Sciatic nerve (tissue), 2 donors: ENCODE results near the gene PHKG2. TPM values are rescaled to one million over a fixed set of nuclear protein-coding genes. Genes with fewer than 3 reads are reported as not detected.

Experiments used
- ATAC-seq: fragments of 200-7000 bp; cut with Tn5 transposase; one replicate; pipeline ENCODE4 v1.9.1; 2020; ENCODE audit warnings: mild to moderate bottlenecking, moderate library complexity
- DNase-seq: peaks from one replicate; pipeline ENCODE4 v3.0.0-alpha.2; 2020; ENCODE audit warnings: low spot score
- intact Hi-C: fragments of 100-400 bp; cut with DNase I; formaldehyde crosslinking; loops from one replicate; pipeline ENCODE4 v1.14.2; 2022
- total RNA-seq: library from RNA; stranded (reverse); fragmentation: NEBNext Ultra II Directional; extraction: Animal tissue kit (Norgen Biotek cat#: 25700); gene quantifications from one replicate; pipeline ENCODE4 v1.2.1, GENCODE V29; 2021
- donor health status: DM: no; HTN: no; CAD: no.
- donor health status: DM: no; HTN: no; CAD: no.

The PHKG2 gene
- total RNA-seq, 1 donor from 2014 or later = 21.3 TPM

DNA sequence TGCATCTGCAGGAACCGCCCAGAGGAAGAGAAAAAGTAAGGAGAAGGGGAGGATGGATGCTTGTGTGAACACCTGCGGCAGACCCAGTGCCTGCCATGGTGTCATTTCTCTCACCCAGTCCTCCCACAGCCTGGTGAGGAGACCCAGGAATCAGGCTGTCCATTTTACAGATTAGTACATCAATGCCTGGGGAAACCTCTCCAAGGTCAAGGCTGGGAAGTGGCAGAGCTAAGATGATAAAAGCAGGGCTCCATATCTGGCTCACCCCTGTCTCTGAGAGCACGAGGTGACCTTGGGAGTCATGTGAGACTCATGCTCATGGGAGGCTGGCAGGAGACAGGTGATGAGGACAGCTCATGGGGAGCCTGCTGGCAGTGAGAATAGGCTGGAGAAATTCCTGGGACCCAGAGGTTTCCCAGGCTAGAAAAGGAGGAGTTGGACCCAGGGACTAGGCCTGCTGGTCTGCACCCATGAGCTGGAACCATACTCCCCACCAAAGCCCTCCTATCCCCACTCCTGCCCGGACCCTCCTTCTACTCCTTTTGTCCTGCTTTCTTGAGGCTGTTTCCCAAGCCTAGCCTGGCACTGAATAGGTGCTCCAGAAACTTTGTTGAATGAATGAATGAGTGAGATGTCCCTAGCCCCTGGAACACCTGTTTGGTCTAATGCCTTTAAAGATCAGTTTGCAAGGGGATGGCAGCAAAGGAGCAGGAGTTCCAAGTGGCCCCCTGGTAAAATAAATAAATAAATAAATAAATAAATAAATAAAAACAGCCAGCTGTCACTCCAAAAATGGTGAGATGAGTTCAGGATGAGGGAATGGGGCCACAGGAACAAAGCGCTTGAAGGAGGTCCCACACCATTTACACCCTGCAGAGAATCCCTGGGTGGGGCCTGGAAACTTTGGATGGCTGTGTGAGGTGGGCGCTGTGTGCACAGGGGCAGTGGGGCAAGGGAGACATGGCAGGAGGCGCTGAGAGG is 37.2 kb downstream of the PHKG2 start:
- ATAC-seq = no peak
- no peak for DNase-seq
- intact Hi-C loops = no loop called here

DNA sequence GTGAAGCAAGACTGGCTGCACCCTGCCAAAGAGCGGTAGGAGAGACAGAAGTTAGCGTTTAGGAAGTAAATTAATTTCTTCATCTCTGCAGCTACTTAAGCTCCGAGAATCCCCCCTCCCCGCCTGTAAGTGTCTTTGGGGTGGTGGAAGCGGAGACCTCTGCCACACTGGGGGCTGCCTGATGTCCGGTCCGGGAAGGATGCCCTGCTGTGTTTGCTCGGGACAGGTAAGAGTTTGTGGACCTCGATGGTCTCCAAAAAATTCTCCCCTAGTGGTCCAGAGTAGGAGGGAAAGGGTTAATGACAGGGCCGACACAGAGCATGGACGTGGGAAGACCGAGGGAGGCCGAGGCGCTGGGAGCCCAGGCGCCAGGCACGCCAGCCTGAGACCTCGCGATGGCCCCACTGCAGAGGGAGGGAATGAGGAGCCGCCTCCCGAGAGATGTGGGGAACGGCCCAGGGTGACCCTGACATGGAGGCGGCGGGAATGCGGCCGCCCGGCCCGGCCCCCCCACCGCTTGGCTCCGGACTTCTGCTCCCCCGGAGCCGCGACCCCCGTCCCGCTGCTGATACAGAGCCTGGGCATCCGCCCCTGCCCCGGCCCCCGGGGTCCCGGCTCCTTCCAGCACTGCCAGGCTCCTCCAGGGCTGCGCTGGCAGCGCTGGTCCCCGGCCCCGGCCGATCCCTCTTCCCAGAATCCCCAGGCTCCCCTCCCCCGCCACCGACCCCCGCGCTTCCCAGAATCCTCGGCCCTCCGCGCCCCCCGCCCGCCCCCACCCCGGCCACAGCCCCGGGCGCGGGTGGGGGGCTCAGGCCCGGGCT is 38.1 kb downstream of the PHKG2 start:
- peak; percentile 62 for DNase-seq
- peak; percentile 40 for ATAC-seq
- intact Hi-C loops = no loop called here

DNA sequence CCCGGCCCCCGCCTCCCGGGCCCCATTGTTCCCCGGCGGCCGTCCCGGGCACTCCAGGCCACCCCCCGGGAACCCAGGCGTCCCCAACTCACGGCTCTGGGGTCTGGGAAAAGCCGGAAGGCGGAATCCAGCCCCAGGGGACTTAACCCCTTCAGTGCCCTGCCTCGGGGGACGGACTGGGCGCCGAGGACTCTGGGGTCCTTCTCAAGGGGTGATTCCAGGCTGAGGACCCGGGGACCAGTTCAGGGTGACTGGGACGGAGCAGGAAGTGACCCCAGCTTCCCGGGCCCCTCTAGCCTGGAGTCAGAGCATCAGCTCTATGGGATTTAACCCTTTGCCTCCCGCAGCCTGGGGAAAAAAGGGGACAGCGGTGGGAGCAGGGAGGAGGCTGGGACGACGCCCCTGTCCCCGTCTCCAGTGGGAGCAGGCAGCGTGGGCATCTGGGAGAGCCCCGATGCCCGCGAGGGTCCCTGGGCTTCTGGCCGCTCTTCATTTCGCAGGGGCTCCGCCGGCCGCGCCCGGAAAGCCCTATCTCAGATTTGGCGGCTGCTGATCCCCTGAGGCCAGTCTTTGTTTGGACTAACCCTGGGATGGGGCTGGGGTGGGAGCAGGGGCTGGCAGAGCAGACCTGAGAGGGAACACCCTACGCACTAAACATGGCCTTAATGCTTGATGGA is 38.8 kb downstream of the PHKG2 start, which contains the start of gene ZNF629:
ZNF629 (minus strand) TSS at position 270 of the 677 bp plus-strand sequence. CDS start 2,723 bp downstream, outside the sequence.
- ATAC-seq (peak; percentile 91), DNase-seq (peak; percentile 84)
- intact Hi-C loops = no loop called here

DNA sequence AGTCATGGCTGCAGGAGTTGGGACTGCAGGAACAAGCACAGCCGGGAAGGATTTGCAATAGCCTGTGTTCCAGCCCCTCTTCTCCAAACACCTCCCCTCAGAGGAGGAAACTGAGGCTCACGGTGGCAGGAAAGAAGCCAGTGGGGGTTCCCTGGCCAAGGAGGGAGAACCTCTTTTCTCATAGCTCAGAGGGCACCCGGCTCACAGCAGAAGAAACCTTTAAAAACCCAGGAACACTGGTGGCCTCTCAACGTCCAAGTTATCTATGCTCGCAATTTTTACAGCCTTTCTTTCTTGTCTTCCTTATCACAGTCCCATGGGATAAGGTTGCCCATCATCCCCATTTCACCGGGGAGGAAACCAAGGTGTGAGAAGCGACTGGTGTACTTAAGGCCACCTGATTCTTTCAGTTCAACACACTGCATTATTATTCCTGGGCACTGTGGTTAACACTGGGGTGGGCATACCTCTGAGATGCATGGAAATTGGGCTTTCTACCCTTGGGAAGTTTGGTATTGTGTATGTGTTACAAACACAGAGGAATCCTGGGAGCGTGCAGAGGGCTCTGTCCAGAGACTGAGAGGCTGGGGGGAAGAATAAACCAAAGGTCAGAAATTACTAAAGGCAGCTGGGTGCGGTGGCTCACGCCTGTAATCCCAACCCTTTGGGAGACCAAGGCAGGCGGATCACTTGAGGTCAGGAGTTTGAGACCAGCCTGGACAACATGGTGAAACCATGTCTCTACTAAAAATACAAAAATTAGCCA is 39.6 kb downstream of the PHKG2 start:
- peak; percentile 5 for ATAC-seq
- intact Hi-C loops = no loop called here
- no peak for DNase-seq

GRCh38 chr16:30793508-30794069 is 45.4 kb downstream of the PHKG2 start:
- DNase-seq (no peak), ATAC-seq (no peak)
- intact Hi-C loops = no loop called here

- ATAC-seq (no peak), DNase-seq (no peak)
- intact Hi-C loops = no loop called here
These were observed 46.4 kb downstream of the PHKG2 start for GRCh38 chr16:30794634-30795033.

DNA sequence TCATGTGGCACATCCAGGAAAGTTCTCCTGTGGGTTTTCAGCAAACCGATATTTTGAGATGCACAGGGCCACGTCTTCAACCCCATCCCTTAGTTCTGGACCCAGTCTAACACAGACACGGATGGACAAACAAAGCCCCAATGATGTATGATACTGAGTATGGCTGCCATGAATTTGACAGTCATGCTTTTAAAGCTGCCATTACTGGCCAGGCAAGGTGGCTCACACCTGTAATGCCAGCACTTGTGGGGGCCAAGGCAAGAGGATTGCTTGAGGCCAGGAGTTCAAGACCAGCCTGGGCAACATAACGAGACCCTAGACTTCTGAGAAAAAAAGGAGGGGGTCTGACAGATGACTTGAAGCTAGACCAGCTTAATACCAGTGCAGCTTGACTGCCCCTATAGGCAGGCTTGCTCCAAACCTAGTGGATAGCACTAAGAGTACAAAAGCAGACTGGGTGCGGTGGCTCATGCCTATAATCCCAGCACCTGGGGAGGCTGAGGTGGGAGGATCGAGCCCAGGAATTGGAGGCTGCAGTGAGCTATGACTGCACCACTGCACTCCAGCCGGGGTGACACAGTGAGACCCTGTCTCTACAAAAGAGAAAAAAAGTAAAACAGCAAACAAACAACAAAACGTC is 49.6 kb downstream of the PHKG2 start:
- ATAC-seq = no peak
- intact Hi-C loops = no loop called here

More for the DNA sequence above, 49.6 kb downstream of the PHKG2 start:
- no peak for DNase-seq

Other genes starting within 250 kb of the PHKG2 start
- 30.3 TPM for gene ZNF768, start 221.9 kb upstream of the PHKG2 start, total RNA-seq
- gene ZNF747, start 213.6 kb upstream of the PHKG2 start, total RNA-seq = 12.7 TPM
- 9.5 TPM for gene ZNF764, start 190.1 kb upstream of the PHKG2 start, total RNA-seq
- gene ZNF688, start 176.7 kb upstream of the PHKG2 start, total RNA-seq = 13.6 TPM
- gene ZNF785, start 162.7 kb upstream of the PHKG2 start, total RNA-seq = 26.3 TPM
- 7.1 TPM for gene ZNF689, start 138.0 kb upstream of the PHKG2 start, total RNA-seq
- 45.7 TPM for gene PRR14, start 97.5 kb upstream of the PHKG2 start, total RNA-seq
- 57.1 TPM for gene FBRS, start 90.0 kb upstream of the PHKG2 start, total RNA-seq
- gene SRCAP, start 49.3 kb upstream of the PHKG2 start, total RNA-seq = 59.3 TPM
- gene CFAP119, start 13.6 kb downstream of the PHKG2 start, total RNA-seq = 5.5 TPM
- 92.9 TPM for gene RNF40, start 13.9 kb downstream of the PHKG2 start, total RNA-seq
- 14.0 TPM for gene ZNF629, start 38.8 kb downstream of the PHKG2 start, total RNA-seq
- 36.6 TPM for gene BCL7C, start 145.7 kb downstream of the PHKG2 start, total RNA-seq
- 13.3 TPM for gene CTF1, start 148.2 kb downstream of the PHKG2 start, total RNA-seq
- 13.1 TPM for gene FBXL19, start 175.1 kb downstream of the PHKG2 start, total RNA-seq
- 21.8 TPM for gene ORAI3, start 200.6 kb downstream of the PHKG2 start, total RNA-seq
- gene SETD1A, start 209.3 kb downstream of the PHKG2 start, total RNA-seq = 17.8 TPM
- 16.3 TPM for gene HSD3B7, start 236.8 kb downstream of the PHKG2 start, total RNA-seq